Stimulated activated CD8-positive, alpha-beta memory T cell treated with anti-CD3 and anti-CD28 coated beads, Interleukin-12 subunit alpha, Interleukin-12 subunit beta, amount 100 ng/mL, for 4 hours (primary cell): Measurements from ENCODE around the gene FGD4.
A peak's percentile ranks its signal among the peaks of the same experiment; 100 is the strongest.

Experiments
- DNase-seq: peaks from one replicate; pipeline ENCODE4 v3.0.0-alpha.2; 2020; ENCODE audit warnings: low read depth

Gene FGD4

DNA sequence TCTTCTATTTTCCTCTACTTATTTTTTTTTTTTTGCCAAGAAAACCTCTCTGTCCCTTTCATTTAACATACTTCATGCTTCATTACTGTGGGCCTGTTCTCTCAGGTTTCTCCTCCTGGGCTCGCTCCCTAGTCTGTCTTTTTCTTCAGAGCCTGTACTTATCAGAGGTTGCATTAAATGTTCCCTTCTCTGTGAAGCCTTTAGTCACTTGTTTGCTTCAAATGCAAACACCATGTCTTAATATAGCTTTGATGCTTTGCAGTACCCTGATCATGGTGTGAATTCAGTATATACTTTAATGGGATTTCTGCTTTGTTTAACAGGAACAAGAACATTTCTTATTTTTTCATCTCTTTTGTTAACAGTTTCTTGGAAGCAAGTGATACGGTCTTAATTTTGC, 207.1 kb downstream of the FGD4 start:
- no peak for DNase-seq

DNA sequence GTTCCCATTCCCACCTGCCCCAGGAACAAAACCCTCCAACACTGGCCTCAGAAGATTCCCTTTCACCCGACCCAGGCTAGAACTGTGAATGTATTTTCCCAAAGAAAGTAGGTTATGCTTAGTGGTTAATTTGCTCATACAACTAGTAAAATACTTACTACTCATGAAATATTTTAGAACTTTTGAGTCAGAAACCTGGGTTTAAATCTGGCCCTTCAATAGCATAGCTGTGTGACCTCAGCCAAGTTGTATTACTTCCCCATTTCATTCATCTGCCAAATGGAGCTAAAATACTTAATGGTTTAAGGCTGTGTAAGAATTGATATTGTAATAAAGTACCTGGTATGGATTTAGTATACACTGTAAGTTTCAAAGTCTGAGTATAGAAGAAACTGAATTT, 210.6 kb downstream of the FGD4 start:
- DNase-seq, result no peak

DNA sequence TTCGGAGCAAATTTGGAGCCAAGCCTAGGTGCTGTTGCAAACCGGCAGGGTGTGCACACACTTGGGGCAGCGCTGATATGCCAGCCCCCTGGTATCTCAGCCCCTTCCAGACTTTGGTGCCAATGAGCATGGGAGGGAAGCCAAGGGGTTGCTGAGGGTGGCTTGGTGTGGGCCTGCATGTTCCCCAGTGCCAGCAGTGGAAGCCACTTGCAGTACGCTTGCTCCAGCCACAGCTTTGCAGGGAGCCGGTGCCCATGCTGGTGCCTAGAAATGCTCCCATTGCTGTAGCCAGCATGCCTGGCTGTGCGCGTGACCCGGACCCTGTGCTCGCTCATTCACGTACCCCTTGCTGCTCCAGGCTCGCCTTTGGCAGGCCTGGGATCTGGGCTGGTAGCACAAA, 212.6 kb downstream of the FGD4 start:
- no peak for DNase-seq

DNA sequence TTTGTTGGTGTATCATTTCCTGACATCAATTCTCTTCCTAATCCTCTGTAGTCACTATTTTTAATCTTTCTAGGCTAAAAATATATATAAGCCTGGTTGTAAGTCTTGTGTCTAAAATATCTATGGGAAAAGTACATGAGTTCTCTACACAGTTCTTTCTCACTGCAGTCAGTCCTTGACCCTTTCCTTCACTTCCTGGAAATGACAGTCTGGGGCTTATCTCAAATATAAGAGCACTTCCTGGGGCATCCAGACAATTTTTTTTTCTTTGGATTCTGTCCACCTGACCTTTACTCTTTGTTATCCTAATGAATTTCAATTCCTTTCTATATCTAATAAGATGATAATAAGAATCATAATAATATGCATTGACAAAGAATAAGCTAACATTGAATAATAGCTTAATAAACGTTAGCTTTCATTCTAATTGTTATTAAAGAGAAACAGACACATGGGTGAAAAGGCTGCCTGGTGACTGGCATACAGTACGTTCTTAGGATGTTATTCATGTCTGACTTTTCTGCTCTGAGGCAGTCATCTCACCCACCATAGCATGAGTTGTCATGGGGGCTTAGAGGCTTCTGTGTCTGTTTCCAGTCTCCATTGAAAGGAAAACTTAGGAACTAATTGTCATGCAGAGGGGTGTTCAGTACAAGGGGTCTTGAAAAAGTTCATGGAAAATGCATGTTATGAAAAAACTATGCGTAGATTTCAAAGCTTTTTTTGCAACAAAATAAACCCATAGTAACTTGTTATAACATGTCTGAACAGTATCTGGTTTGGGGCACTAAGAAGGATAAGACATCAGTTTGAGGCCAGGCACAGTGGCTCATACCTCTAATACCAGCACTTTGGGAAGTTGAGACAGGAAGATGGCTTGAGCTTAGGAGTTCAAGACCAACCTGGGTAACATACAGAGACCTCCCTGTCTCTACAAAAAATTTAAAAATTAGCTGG, 213.6 kb downstream of the FGD4 start:
- DNase-seq, result no peak

DNA sequence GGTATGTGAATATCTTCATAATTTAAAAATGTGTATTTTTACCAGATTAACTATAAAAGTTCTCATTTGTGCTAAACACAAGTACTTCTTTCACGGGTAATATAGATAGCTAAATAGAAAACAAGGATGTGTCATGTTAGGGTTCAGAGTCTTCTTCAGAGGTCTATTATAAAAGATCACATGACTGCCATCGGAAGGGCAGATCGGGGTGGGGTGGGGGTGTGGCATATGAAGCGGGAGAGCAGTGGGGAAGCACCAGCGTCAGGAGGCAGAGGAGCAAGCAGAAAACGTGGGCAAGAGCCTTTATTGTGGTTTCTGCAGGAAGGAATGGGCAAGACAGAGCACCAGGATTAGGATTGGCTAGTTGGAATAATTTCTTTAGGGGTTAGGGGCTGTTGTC, 216.1 kb downstream of the FGD4 start:
- DNase-seq, result no peak

DNA sequence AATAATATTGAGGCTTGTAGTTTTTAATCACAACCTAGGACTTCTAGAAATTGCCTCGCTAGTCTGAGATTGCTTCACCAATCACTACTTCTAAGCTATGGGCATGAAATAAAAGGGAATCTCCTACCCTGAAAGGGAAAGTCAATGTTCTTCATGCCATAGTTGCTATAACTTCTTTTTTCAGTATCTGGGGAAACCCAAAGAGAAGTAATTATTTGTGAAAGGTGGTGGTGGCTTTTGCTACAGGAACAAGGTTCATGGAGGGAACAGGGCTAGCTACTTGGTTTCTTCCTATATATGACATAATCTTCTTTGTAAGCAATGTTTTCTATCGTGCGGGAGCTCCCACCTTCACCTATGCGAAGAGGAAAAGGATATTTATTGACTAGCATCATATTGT, 218.2 kb downstream of the FGD4 start:
- no peak for DNase-seq

DNA sequence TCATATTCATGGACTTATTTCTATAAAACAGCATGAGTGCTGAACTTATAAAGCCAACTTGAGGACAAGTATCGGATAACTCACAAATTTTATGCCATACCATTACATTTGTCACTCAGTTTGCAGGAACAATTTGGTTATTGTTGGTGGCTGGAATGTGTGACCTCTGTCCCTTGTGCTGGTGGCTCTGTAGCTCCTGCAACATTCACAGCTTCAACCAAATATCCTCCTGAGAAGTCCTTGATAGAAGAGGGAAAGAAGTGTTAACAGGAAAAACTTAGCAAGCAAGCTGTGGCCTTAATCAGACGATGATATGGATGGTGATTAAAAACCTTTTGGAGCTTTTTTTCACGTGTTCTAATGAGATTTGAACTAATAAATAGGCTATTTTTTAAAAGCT, 218.8 kb downstream of the FGD4 start:
- DNase-seq, result no peak

DNA sequence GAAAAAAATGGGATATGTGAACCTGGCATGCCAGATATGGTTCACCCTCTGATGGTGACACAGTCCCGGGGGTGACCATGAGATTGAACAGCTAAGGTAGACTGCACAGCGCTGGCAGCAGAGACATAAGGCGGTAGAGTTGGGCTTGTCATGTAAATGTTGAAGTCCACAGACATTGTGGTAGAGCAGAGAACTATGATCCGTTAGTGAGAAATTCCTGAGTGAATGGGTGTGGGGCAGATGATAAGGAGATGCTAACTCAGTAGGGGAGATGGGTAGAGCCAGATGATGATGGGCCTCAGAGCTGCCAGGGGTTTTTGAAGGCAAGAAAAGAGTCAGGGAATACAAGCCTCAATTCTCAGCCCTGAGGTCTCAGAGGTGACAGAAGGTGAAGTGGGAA, 228.6 kb downstream of the FGD4 start:
- DNase-seq, result no peak

DNA sequence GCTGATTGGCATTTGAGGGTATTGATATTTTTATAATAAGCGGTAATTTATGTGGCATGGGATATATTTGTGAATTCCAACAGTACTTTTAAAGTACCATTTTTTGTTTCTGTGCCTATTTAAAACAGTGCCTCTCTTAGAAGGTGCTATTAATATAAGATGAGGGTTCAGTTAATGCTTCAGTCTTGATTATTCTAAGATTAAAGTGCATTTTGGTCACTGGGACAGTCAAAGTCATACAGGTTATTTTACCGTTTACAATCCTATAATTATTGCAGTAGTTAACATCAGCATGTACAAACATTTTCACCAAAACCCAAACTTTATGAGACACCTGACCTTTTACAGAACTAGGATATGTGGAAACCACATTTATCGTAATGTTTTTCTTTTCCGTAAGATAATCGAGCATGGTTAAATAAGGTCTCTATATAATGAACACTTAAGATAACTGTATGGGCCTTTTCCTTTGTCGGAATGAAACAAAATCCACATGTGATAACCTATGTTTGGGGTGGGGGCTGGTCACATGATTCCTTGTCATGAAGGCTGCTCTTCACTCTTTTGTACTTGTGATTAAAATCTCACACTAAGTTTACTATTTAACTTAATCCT, 242.0 kb downstream of the FGD4 start:
- DNase-seq, result no peak

DNA sequence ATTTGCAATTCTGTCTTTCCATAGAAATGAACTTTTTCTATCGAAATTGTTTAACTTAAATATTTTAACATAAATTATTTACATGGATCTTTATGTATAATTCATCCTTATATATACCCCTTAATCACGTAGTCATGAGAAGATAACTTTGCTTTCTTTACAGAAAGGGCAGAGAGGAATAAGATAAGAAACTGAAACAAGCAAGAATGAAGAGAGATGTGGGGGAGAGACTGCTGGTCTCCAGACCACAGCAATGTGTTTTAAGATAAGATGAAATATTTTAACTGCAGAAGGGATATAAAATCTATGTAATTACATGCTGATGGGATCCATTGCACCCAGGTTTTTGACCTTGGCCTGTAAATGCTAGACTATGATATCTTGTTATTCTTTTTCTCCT, 245.1 kb downstream of the FGD4 start:
- DNase-seq, result no peak

DNA sequence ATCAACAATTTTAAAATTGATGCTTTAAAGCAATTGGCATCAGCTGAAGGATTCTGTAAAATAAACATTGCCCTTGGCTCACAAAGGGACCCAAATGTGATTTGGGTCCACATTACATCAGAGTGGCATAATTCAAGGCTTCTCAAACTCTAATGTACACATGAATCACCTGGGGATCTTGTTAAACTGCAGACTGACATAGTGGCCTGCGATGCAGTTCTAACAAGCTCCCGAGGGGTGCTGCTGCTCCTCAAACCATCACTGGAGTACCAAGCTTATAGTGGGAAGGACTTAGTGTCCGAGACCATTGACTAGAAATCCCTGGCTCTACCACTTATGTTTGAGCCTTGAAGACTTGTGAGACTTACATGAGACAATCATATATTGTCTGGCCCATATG, 247.9 kb downstream of the FGD4 start:
- no peak for DNase-seq

DNA sequence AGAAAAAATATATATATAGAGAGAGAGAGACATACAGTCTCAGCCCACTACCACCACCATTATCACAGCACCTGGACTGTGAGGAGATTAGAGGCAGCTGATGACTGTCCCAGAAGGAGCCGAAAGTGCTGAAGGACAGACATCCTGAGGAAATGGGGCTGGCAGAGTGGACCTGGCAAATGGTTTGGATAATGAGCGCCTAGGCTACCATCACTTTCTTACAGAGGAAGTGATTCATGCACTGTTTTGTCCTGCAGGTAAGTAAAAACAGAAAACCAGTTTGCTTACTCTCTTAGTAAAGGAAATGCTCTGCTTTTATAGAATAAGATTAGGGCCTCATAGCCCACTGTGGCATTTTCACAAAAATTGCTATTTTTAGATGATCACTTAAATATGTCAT, 251.2 kb downstream of the FGD4 start:
- no peak for DNase-seq

DNA sequence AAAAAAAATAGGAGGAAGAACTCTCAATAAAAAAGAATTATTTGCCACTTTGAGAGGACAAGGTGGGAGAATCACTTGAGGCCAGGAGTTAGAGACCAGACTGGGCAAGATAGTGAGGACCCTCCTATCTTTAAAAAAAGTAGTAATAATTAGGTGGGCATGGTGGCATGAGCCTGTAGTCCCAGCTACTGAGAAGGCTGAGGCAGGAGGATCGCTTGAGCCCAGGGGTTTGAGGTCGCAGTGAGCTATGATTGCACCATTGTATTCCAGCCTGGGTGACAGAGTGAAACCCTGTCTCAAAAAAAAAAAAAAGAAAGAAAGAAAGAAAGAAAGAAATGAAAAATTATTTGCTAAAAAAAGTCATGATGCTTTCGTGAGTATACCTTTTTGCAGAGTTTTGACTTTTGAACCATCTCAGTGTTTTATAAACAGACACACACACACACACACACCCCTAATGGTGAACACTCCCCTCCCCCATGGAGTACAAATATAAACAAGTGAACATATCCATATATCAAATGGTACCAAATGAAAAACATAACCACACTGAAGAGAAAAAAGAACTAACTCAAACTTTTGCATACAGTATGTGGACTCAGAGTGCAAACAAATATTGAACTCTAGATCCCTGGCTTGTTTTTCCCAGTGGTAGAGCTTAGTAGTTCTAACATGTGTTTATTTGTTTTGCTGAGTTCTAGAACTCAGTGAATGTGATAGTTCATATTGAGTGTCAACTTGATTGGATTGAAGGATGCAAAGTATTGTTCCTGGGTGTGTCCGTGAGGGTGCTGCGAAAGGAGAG, 252.0 kb downstream of the FGD4 start:
- DNase-seq, result no peak

DNA sequence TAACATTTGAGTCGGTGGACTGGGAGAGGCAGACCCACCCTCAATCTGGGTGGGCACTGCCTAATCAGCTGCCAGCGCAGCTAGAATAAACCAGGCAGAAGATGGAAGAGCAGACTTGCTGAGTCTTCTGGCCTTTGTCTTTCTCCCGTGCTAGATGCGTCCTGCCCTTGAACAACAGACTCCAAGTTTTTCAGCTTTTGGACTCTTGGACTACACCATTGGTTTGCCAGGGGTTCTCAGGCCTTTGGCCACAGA, 252.5 kb downstream of the FGD4 start:
- no peak for DNase-seq

DNA sequence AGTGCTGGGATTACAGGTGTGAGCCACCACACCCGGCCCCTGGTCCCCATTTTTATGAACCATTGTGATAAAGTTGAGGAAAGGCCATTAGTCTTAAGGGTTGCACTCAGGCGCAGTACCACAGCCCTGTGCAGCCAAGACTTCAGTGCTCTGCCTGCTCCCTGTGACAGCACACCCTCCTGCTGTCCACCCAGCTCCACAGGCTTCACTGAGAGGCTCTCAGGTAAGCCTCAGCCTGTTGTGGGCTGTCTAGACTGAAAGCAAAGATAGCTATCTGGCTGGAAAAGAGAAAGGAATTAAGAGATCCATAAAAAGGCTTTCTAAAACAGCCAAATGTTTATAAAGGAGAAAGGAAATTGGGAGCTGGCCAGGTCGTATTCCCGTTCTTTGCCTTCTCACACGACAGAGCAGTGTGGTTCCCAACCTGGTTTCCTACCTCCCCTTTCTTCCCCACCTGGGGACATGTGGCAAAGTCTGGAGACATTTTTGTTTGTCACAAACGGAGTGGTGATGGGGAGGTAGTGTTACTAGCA, 260.6 kb downstream of the FGD4 start:
- DNase-seq, result no peak

DNA sequence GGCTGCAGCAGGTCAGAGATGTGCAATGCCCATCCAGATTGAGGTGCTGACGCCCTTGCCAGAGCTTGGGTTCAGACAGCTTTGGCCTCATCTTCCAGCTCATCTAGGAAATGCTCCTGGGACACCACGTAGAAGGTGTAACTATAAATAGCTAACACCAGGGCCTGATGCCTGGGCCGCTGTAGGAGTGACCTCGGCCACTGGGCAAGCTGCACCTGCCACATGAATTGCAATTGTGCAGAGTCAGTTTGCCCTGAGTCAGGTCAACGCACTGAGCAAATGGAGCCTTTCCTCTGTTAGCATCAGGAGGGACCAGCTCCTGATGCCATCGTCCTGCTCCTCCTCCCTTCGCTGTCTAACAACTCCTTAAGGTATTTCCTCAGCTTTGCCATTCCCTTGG, 262.3 kb downstream of the FGD4 start:
- no peak for DNase-seq

DNA sequence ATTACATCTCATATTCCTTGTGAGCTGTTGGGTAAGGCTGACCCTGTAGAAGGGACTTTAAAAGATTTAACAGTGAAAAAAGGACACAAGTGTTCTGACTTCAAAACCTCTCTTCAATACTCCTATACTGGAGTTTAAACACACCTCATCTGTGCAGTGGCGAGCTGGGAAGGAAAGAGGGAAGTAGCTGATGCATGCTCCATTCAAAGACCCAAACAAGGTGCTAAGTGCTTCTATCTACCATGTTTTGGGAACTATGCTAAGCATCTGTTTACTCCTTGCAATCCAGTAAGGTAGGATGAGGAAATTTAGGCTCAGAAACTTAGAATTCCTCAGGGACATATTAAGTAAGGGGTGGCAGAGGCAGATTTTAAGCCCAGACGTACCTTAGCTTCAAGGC, 263.3 kb downstream of the FGD4 start:
- DNase-seq, result no peak

DNA sequence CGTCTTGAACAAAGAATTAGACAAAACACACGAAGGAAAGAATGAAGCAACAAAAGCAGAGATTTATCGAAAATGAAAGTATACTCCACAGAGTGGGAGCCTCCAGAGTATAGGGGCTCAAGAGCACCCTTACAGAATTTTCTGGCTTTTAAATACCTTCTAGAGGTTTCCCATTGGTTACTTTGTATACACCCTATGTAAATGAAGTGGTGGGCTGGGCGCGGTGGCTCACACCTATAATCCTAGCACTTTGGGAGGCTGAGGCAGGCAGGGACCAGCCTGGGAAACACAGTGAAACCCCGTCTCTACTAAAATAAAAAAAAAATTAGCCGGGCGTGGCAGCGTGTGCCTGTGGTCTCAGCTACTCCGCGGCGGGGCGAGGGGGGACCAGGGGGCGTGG, 266.7 kb downstream of the FGD4 start:
- DNase-seq, result no peak

DNA sequence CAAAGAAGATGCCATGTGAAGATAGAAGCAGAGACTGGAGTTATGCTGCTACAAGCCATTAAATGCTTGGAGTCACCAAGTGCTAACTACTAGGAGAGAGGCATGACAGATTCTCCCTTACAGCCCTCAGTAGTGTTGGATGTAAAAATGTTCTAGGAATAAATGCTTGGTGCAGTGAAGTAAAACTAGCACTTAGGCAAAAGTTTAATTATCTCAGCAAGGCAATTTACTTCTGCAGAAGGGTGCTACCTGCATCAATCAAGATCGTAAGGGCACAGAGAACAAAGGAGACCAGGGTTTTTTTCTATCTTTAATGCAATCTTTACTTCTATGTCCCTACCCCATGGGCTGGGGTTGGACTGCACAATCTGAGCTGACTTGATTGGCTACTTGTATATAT, 270.2 kb downstream of the FGD4 start:
- DNase-seq, result no peak

DNA sequence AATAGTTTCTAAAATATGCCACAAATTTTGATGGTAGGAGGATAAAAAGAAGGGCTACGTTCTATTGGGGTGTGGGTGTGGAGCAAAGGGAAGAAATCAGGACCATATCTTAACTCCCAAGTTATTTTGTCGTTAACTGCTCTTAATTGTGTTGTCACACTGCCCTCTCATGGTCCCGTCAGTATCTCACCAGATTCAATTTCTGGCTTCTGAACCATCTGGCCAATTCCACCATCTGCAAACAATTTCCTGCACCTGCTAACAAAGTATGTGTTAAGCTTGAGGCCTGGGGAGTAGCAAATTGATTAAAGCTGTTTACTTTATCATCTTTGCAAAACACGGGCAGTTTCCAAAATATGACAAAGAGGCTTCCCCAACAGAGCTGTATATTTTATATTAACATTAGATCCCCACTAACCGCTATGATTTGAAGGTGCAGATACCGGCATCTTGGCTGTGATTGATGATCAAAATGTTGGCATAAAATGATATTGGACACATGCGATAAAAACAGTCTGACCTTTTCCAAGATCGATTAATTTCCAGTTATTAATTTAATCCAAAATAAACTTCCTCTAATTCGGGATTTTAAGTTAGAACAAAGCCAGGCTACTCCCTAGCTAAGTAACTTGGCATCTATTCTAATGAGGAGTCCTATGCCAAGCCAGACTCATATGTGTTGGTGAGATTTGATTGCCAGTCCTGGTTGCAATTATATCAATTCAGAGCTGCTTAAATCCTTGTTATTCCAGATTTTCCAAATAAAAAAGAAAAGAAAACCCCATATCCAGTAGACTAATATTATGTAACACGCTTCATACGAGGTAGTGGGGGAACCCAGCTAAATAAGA, 272.8 kb downstream of the FGD4 start:
- no peak for DNase-seq

DNA sequence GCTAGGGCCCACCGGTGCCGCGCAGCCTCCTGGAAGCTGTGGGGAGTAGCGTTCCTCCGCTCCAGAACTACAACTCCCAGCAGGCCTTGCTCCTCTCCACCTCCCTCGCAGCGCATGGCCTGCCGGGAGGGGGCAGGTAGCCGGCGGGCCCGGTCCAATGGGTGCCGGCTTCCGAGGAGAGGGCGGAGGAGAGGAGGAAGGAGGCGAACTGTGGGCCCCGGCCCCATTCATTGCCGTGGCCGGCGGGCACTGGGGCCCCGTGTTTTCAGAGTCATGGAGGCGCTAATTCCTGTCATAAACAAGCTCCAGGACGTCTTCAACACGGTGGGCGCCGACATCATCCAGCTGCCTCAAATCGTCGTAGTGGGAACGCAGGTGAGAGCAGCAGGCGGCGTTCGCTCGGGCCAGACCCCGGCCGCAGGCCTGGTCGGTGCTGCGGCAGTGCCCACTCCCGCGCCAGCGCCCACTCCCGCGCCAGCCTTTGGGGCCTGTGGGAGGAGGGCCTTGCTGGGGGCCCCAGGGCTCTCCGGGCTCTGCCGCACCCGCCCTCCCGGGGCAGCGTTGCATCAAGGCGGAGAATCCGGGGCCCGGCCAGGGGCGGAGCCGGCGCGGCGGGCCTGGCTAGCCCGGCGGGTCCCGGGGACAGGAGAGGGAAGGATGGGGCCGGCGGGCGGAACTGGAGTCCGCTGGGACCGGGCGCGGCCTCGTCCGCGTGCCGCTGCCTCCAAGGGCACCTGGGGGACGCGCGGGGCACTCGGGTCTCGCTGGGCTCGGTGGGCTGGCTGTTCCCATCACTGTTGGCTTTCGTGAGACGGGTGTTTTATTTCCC, 279.9 kb downstream of the FGD4 start, which contains the start of gene DNM1L:
TSS of gene DNM1L (plus strand) at position 211 of the 829 bp plus-strand sequence. CDS start at position 274, 63 bp downstream.
- DNase-seq, result peak; percentile 83
